ENCODE measurements around the gene GNAT3.
A peak's percentile ranks its signal among the peaks of the same experiment; 100 is the strongest.

Gene GNAT3

GRCh38 chr7:80410081-80410480 lies 101.8 kb downstream of the GNAT3 start:
- POLR2A ChIA-PET (ENCODE audit: low non-redundant PET), result no interaction called here
- H3K27ac ChIP-seq, result no peak overlapping the region

More at GRCh38 chr7:80410081-80410480, 101.8 kb downstream of the GNAT3 start:
- no peak for TF ChIP-seq CTCF (conservative IDR thresholded peaks at IDR 0.05; ENCODE audit: low read depth)
- peak; percentile 4 for DNase-seq (ENCODE audit: low spot score)
- CTCF ChIA-PET, result no interaction called here
